Peyer's patch (tissue), 4 donors: ENCODE data around the gene FABP7.

Experiments
- POLR2A ChIP-seq, 2 donors: fragments of 450-650 bp; IDR thresholded peaks; one replicate each; pipeline ENCODE4 v1.5.1; 2017; ENCODE audit warnings: antibody characterized with exemption in 2 of 2, mild to moderate bottlenecking in 2 of 2, moderate library complexity in 2 of 2
- TF ChIP-seq, protein P1 (sequence below), 6 experiments: fragments of 450-650 bp in 4 of 6; fragments of 200-600 bp in 2 of 6; sonication (generic) in 1 of 6; IDR thresholded peaks; one replicate each; pipeline ENCODE4 v1.5.1; 2017 to 2019; ENCODE audit warnings: antibody characterized with exemption in 6 of 6, mild to moderate bottlenecking in 3 of 6, moderate library complexity in 1 of 6

GRCh38 chr6:122800906-122801305, 21.4 kb downstream of the FABP7 start:
- TF ChIP-seq, protein P1, sequence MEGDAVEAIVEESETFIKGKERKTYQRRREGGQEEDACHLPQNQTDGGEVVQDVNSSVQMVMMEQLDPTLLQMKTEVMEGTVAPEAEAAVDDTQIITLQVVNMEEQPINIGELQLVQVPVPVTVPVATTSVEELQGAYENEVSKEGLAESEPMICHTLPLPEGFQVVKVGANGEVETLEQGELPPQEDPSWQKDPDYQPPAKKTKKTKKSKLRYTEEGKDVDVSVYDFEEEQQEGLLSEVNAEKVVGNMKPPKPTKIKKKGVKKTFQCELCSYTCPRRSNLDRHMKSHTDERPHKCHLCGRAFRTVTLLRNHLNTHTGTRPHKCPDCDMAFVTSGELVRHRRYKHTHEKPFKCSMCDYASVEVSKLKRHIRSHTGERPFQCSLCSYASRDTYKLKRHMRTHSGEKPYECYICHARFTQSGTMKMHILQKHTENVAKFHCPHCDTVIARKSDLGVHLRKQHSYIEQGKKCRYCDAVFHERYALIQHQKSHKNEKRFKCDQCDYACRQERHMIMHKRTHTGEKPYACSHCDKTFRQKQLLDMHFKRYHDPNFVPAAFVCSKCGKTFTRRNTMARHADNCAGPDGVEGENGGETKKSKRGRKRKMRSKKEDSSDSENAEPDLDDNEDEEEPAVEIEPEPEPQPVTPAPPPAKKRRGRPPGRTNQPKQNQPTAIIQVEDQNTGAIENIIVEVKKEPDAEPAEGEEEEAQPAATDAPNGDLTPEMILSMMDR (IDR thresholded peaks at IDR 0.05): no peak
- TF ChIP-seq POLR2A (IDR thresholded peaks at IDR 0.05): no peak
